Measurements from ENCODE around the gene POLR3B.
"Not testable (repeated sequence)": the region's sequence is repeated elsewhere in the genome, so short reads cannot be mapped to it uniquely, and the experiment has no call there.

The POLR3B gene

DNA sequence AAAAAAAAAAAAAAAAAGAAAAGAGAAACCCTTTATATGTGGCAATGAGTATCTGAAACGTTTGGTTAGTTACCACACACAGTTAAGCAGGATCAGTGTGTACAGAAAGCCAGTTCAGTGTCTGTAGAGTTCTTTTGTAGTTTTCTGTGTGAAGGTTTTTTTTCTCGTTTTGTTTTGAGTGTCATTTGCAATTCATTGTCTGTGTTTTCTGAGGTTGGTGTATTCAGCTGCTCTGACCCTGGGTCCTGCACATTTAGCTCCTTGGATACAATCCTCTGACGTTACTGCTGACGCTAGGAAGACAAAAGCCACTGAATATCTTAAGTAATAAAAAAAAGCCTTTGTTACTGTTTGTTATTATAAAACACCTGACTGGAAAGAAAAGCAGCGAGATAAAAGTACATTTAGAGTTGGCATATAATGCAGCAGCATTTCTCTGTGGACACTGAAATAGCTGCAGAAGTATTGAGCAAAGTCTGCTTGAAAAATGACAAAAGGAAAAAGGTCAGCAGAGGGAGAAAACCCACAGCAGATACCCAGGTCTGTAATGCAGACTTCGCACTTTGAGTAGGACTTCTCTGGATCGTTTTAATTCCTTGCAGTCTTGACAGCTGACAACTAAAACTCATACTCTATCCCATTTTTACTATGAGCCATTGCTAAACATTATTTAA is 89.0 kb downstream of the POLR3B start:
- TF ChIP-seq CTCF (IDR thresholded peaks at IDR 0.05; ENCODE audit: control insufficient read depth, extremely low read depth, insufficient read depth) = no peak
- DNase-seq (ENCODE audit: low read depth) = no peak
- no peak overlapping the region for H3K4me3 ChIP-seq (ENCODE audit: low read depth, low read length)

DNA sequence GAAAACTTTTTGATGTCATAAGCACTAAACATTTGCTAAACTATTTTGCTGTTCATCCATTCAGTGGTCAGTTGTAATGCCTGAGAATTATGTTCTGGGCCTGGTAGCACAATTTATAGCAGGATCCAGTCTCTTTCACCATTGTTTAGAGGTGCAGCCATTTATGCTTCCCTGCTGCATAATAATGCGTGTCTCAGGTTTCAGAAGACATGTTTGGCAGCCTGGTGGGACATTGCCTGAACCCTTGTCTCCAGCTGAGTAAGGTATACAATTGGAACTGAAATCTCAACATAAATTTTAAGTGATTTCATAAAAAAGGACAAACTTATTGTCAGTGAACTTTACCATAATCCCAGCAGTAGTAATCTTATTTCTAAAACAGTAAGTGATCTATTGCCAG is 94.8 kb downstream of the POLR3B start:
- no peak for DNase-seq (ENCODE audit: low read depth)
- TF ChIP-seq CTCF (IDR thresholded peaks at IDR 0.05; ENCODE audit: control insufficient read depth, extremely low read depth, insufficient read depth) = no peak
- no peak overlapping the region for H3K4me3 ChIP-seq (ENCODE audit: low read depth, low read length)

DNA sequence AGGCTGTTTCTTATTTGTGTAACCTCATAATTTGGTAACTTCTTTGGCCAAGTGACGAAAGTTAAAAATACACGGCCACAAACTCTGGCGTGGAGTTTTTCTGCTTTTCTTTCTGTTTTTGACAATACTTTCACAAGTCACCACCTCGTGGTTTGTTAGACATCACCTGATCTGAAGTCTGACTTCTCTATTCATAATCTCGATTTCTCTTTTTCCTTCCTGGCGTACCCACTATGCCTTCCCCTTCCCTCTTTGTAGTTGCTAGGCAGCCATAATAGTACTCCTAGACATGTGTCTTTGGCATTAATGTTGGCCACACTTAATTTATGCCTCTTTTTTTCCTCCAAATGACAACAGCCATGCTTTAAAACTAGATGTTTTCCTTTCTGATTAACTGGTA is 97.6 kb downstream of the POLR3B start:
- H3K4me3 ChIP-seq (ENCODE audit: low read depth, low read length) = no peak overlapping the region
- TF ChIP-seq CTCF (IDR thresholded peaks at IDR 0.05; ENCODE audit: control insufficient read depth, extremely low read depth, insufficient read depth) = no peak
- DNase-seq (ENCODE audit: low read depth) = no peak

GRCh38 chr12:106459124-106459523 is 101.6 kb downstream of the POLR3B start:
- DNase-seq (ENCODE audit: low read depth) = no peak
- H3K4me3 ChIP-seq (ENCODE audit: low read depth, low read length) = no peak overlapping the region
- TF ChIP-seq CTCF (IDR thresholded peaks at IDR 0.05; ENCODE audit: control insufficient read depth, extremely low read depth, insufficient read depth) = no peak

DNA sequence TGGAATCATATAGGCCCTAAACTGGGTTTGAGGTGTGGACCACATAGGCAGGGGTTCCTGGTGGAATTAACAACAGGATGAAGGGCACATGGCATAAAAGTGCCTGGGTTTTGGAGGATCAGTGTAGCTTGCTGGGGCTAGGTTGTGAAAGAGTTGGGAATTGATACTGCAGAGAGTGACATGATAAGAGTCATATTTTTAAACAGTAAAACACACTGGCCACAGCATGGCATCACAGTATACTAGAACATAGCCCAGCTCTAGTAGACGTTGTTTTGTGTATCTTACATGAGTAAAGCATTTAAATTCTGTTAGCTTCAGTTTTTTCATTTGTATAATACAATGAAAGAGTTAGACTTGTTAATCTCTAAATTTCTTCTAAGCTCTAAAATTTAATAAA is 102.0 kb downstream of the POLR3B start:
- H3K4me3 ChIP-seq (ENCODE audit: low read depth, low read length) = no peak overlapping the region
- DNase-seq (ENCODE audit: low read depth) = no peak
- TF ChIP-seq CTCF (IDR thresholded peaks at IDR 0.05; ENCODE audit: control insufficient read depth, extremely low read depth, insufficient read depth) = no peak

- no peak overlapping the region for H3K4me3 ChIP-seq (ENCODE audit: low read depth, low read length)
Measured at GRCh38 chr12:106461730-106462129, 104.2 kb downstream of the POLR3B start.

GRCh38 chr12:106465605-106466004 is 108.1 kb downstream of the POLR3B start:
- not testable (repeated sequence) for H3K4me3 ChIP-seq (ENCODE audit: low read depth, low read length); DNase-seq (ENCODE audit: low read depth)

More at GRCh38 chr12:106461730-106462129, 104.2 kb downstream of the POLR3B start:
- no peak for DNase-seq (ENCODE audit: low read depth)
- no peak for TF ChIP-seq CTCF (IDR thresholded peaks at IDR 0.05; ENCODE audit: control insufficient read depth, extremely low read depth, insufficient read depth)

DNA sequence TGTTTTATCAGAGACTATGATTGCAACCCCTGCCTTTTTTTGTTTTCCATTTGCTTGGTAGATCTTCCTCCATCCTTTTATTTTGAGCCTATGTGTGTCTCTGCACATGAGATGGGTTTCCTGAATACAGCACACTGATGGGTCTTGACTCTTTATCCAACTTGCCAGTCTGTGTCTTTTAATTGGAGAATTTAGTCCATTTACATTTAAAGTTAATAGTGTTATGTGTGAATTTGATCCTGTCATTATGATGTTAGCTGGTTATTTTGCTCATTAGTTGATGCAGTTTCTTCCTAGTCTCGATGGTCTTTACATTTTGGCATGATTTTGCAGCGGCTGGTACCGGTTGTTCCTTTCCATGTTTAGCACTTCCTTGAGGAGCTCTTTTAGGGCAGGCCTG is 118.1 kb downstream of the POLR3B start:
- not testable (repeated sequence) for H3K4me3 ChIP-seq (ENCODE audit: low read depth, low read length); DNase-seq (ENCODE audit: low read depth)

DNA sequence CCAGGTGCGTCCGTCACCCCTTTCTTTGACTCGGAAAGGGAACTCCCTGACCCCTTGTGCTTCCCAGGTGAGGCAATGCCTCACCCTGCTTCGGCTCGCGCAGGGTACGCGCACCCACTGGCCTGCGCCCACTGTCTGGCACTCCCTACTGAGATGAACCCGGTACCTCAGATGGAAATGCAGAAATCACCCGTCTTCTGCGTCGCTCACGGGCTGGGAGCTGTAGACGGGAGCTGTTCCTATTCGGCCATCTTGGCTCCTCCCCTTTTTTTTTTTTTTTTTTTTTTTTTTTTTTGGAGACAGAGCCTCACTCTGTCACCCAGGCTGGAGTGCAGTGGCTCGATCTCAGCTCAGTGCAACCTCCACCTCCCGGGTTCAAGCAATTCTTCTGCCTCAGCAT is 120.1 kb downstream of the POLR3B start:
- H3K4me3 ChIP-seq (ENCODE audit: low read depth, low read length); DNase-seq (ENCODE audit: low read depth): not testable (repeated sequence)

Data from LNCaP clone FGC (cell line).